ENCODE data around the gene QRFP.

Gene QRFP

GRCh38 chr9:130917168-130917960 lies 20.8 kb upstream of the QRFP start:
- Histone ChIP-seq H3K4me2 (ENCODE audit: low read length) (no peak overlapping the region), H3K4me1 (ENCODE audit: low read length) (no peaks in the 10 kb centered on the region), H3K79me2 (ENCODE audit: low read length) (no peaks in the 10 kb centered on the region)

GRCh38 chr9:130915096-130915447 lies 18.5 kb upstream of the QRFP start:
- TF ChIP-seq, protein P1, sequence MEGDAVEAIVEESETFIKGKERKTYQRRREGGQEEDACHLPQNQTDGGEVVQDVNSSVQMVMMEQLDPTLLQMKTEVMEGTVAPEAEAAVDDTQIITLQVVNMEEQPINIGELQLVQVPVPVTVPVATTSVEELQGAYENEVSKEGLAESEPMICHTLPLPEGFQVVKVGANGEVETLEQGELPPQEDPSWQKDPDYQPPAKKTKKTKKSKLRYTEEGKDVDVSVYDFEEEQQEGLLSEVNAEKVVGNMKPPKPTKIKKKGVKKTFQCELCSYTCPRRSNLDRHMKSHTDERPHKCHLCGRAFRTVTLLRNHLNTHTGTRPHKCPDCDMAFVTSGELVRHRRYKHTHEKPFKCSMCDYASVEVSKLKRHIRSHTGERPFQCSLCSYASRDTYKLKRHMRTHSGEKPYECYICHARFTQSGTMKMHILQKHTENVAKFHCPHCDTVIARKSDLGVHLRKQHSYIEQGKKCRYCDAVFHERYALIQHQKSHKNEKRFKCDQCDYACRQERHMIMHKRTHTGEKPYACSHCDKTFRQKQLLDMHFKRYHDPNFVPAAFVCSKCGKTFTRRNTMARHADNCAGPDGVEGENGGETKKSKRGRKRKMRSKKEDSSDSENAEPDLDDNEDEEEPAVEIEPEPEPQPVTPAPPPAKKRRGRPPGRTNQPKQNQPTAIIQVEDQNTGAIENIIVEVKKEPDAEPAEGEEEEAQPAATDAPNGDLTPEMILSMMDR (IDR thresholded peaks at IDR 0.05; ENCODE audit: low read depth, low read length): no peak
- no peak for TF ChIP-seq EZH2phosphoT487 (IDR thresholded peaks at IDR 0.05; ENCODE audit: low read depth)
- H3K4me3 ChIP-seq (ENCODE audit: low read length): no peak overlapping the region
- peaks cover 9% of the 10 kb centered on the region; the same call in 1 of the 2 replicates for H3K27me3 ChIP-seq (ENCODE audit: low read depth, low read length)
- H2AFZ ChIP-seq (ENCODE audit: low read depth, low read length): no peak overlapping the region
- no peaks in the 10 kb centered on the region for H3K36me3 ChIP-seq (replicated peaks; ENCODE audit: low read depth, low read length)
- no peaks in the 10 kb centered on the region for H3K9me3 ChIP-seq (ENCODE audit: insufficient read depth, low read length)
- H3K9ac ChIP-seq (ENCODE audit: low read length): no peak overlapping the region
- no peaks in the 10 kb centered on the region for H4K20me1 ChIP-seq (ENCODE audit: insufficient read depth, low read length)
- H3K79me2 ChIP-seq (ENCODE audit: low read length): no peaks in the 10 kb centered on the region
- H3K4me2 ChIP-seq (ENCODE audit: low read length): no peak overlapping the region
- no peaks in the 10 kb centered on the region for H3K4me1 ChIP-seq (ENCODE audit: low read length)
- H3K27ac ChIP-seq (ENCODE audit: low read length): no peak overlapping the region

More at GRCh38 chr9:130917168-130917960, 20.8 kb upstream of the QRFP start:
- no peak overlapping the region for H3K9ac ChIP-seq (ENCODE audit: low read length)
- no peaks in the 10 kb centered on the region for H3K9me3 ChIP-seq (ENCODE audit: insufficient read depth, low read length)
- H3K27ac ChIP-seq (ENCODE audit: low read length): no peak overlapping the region
- no peak for TF ChIP-seq EZH2phosphoT487 (IDR thresholded peaks at IDR 0.05; ENCODE audit: low read depth)
- TF ChIP-seq, protein P1 (IDR thresholded peaks at IDR 0.05; ENCODE audit: low read depth, low read length): no peak
- peaks cover 29% of the 10 kb centered on the region for H3K27me3 ChIP-seq (ENCODE audit: low read depth, low read length)
- H4K20me1 ChIP-seq (ENCODE audit: insufficient read depth, low read length): no peaks in the 10 kb centered on the region
- H3K36me3 ChIP-seq (replicated peaks; ENCODE audit: low read depth, low read length): no peaks in the 10 kb centered on the region
- H2AFZ ChIP-seq (ENCODE audit: low read depth, low read length): no peak overlapping the region
- H3K4me3 ChIP-seq (ENCODE audit: low read length): no peak overlapping the region

GRCh38 chr9:130914417-130915095 lies 17.9 kb upstream of the QRFP start:
- Histone ChIP-seq H3K9ac (ENCODE audit: low read length) (no peak overlapping the region), H3K27ac (ENCODE audit: low read length) (no peak overlapping the region), H3K79me2 (ENCODE audit: low read length) (no peaks in the 10 kb centered on the region), H3K4me2 (ENCODE audit: low read length) (no peak overlapping the region), H2AFZ (ENCODE audit: low read depth, low read length) (no peak overlapping the region), H3K36me3 (replicated peaks; ENCODE audit: low read depth, low read length) (no peaks in the 10 kb centered on the region), H3K27me3 (ENCODE audit: low read depth, low read length) (peaks cover 9% of the 10 kb centered on the region; the same call in 1 of the 2 replicates), H3K4me3 (ENCODE audit: low read length) (no peak overlapping the region), H3K9me3 (ENCODE audit: insufficient read depth, low read length) (no peaks in the 10 kb centered on the region), H3K4me1 (ENCODE audit: low read length) (no peaks in the 10 kb centered on the region), H4K20me1 (ENCODE audit: insufficient read depth, low read length) (no peaks in the 10 kb centered on the region)
- no peak for TF ChIP-seq EZH2phosphoT487 (IDR thresholded peaks at IDR 0.05; ENCODE audit: low read depth)
- TF ChIP-seq, protein P1 (IDR thresholded peaks at IDR 0.05; ENCODE audit: low read depth, low read length): no peak
